MM.1S (cell line): ENCODE data around the gene TMEM72.

Experiments
- CTCF ChIP-seq: fragments of 300-600 bp; sonication (generic); IDR thresholded peaks from 2 replicates; pipeline ENCODE4 v1.5.1; 2016; ENCODE audit warnings: antibody characterized with exemption, low read length, mixed read lengths
- EZH2 ChIP-seq: fragments of 300-600 bp; sonication (generic); optimal IDR thresholded peaks from 2 replicates; pipeline ENCODE3; 2017; ENCODE audit warnings: low read depth, mild to moderate bottlenecking, antibody characterized with exemption, low read length, mixed read lengths

GRCh38 chr10:44932517-44933450 lies 21.6 kb downstream of the TMEM72 start:
- TF ChIP-seq CTCF, result peak; percentile 98
- TF ChIP-seq EZH2, result no peak
